ENCODE results near the gene FBN1.

The FBN1 gene

GRCh38 chr15:48623456-48623855, 22.1 kb downstream of the FBN1 start:
- no peak for DNase-seq (ENCODE audit: low read depth, low spot score)

- DNase-seq (ENCODE audit: low read depth, low spot score): no peak
Measured at GRCh38 chr15:48622237-48622636, 23.3 kb downstream of the FBN1 start.

- no peak for DNase-seq (ENCODE audit: low read depth, low spot score)
Measured at GRCh38 chr15:48619446-48619845, 26.1 kb downstream of the FBN1 start.

- DNase-seq (ENCODE audit: low read depth, low spot score): peak; percentile 61
Measured at GRCh38 chr15:48617619-48618018, 27.9 kb downstream of the FBN1 start.

- no peak for DNase-seq (ENCODE audit: low read depth, low spot score)
Measured at GRCh38 chr15:48616216-48616615, 29.3 kb downstream of the FBN1 start.

- DNase-seq (ENCODE audit: low read depth, low spot score): no peak
Measured at GRCh38 chr15:48614051-48614450, 31.5 kb downstream of the FBN1 start.

GRCh38 chr15:48609486-48609885, 36.0 kb downstream of the FBN1 start:
- DNase-seq (ENCODE audit: low read depth, low spot score): peak; percentile 25

- no peak for DNase-seq (ENCODE audit: low read depth, low spot score)
Measured at GRCh38 chr15:48607846-48608245, 37.7 kb downstream of the FBN1 start.

GRCh38 chr15:48604567-48604966, 40.9 kb downstream of the FBN1 start:
- no peak for DNase-seq (ENCODE audit: low read depth, low spot score)

GRCh38 chr15:48603922-48604321, 41.6 kb downstream of the FBN1 start:
- no peak for DNase-seq (ENCODE audit: low read depth, low spot score)

GRCh38 chr15:48603123-48603500, 42.4 kb downstream of the FBN1 start:
- DNase-seq (ENCODE audit: low read depth, low spot score): no peak

- no peak for DNase-seq (ENCODE audit: low read depth, low spot score)
Measured at GRCh38 chr15:48602358-48603122, 43.0 kb downstream of the FBN1 start.

GRCh38 chr15:48601095-48601494, 44.4 kb downstream of the FBN1 start:
- DNase-seq (ENCODE audit: low read depth, low spot score): no peak

GRCh38 chr15:48596841-48597240, 48.7 kb downstream of the FBN1 start:
- no peak for DNase-seq (ENCODE audit: low read depth, low spot score)

- no peak for DNase-seq (ENCODE audit: low read depth, low spot score)
Measured at GRCh38 chr15:48596415-48596814, 49.1 kb downstream of the FBN1 start.

- no peak for DNase-seq (ENCODE audit: low read depth, low spot score)
Measured at GRCh38 chr15:48595981-48596380, 49.5 kb downstream of the FBN1 start.

GRCh38 chr15:48592933-48593332, 52.6 kb downstream of the FBN1 start:
- no peak for DNase-seq (ENCODE audit: low read depth, low spot score)

GRCh38 chr15:48592221-48592731, 53.2 kb downstream of the FBN1 start:
- no peak for DNase-seq (ENCODE audit: low read depth, low spot score)

- no peak for DNase-seq (ENCODE audit: low read depth, low spot score)
Measured at GRCh38 chr15:48590723-48591122, 54.8 kb downstream of the FBN1 start.

- DNase-seq (ENCODE audit: low read depth, low spot score): no peak
Measured at GRCh38 chr15:48584812-48585563, 60.5 kb downstream of the FBN1 start.

GRCh38 chr15:48584090-48584811, 61.3 kb downstream of the FBN1 start:
- DNase-seq (ENCODE audit: low read depth, low spot score): no peak
